Measurements from ENCODE around the gene CSTF1. TPM values are rescaled to one million over a fixed set of nuclear protein-coding genes. Genes with fewer than 3 reads are reported as not detected.

The CSTF1 gene
- total RNA-seq, 1 donor from 2014 or later: 24.4 TPM

- TF ChIP-seq CTCF (IDR thresholded peaks at IDR 0.05): no peak
- DNase-seq (no peak), ATAC-seq (no peak)
- Histone ChIP-seq H3K36me3 (peaks cover 29% of the 10 kb centered on the region), H3K4me3 (no peak overlapping the region), H3K9me3 (no peaks in the 10 kb centered on the region), H3K4me1 (no peaks in the 10 kb centered on the region), H3K27ac (no peak overlapping the region), H3K27me3 (ENCODE audit: low read depth) (no peaks in the 10 kb centered on the region)
- intact Hi-C loops (cut with DNase I): no loop called here
Observed at GRCh38 chr20:56371977-56372376, 20.5 kb upstream of the CSTF1 start.

GRCh38 chr20:56372850-56373249 lies 19.6 kb upstream of the CSTF1 start:
- no peak for ATAC-seq
- Histone ChIP-seq H3K36me3 (peaks cover 20% of the 10 kb centered on the region), H3K27ac (no peak overlapping the region), H3K4me3 (no peak overlapping the region), H3K9me3 (no peaks in the 10 kb centered on the region), H3K27me3 (ENCODE audit: low read depth) (no peaks in the 10 kb centered on the region), H3K4me1 (no peaks in the 10 kb centered on the region)
- no peak for TF ChIP-seq CTCF (IDR thresholded peaks at IDR 0.05)
- intact Hi-C loops (cut with DNase I): no loop called here
- no peak for DNase-seq

- Histone ChIP-seq H3K27ac (no peak overlapping the region), H3K4me3 (no peak overlapping the region), H3K27me3 (ENCODE audit: low read depth) (no peaks in the 10 kb centered on the region), H3K4me1 (no peaks in the 10 kb centered on the region), H3K9me3 (no peaks in the 10 kb centered on the region), H3K36me3 (peaks cover 10% of the 10 kb centered on the region)
- ATAC-seq (peak; percentile 39 to 79), DNase-seq (no peak)
- intact Hi-C loops (cut with DNase I): no loop called here
- TF ChIP-seq CTCF (IDR thresholded peaks at IDR 0.05): no peak
Observed at GRCh38 chr20:56373942-56374341, 18.5 kb upstream of the CSTF1 start.

GRCh38 chr20:56376331-56376730 lies 16.1 kb upstream of the CSTF1 start:
- ATAC-seq: no peak
- Histone ChIP-seq H3K4me1 (no peaks in the 10 kb centered on the region), H3K9me3 (no peaks in the 10 kb centered on the region), H3K4me3 (no peak overlapping the region), H3K36me3 (no peaks in the 10 kb centered on the region), H3K27ac (no peak overlapping the region), H3K27me3 (ENCODE audit: low read depth) (no peaks in the 10 kb centered on the region)
- no peak for TF ChIP-seq CTCF (IDR thresholded peaks at IDR 0.05)
- intact Hi-C loops (cut with DNase I): no loop called here
- no peak for DNase-seq

GRCh38 chr20:56378386-56378785 lies 14.1 kb upstream of the CSTF1 start:
- H3K27me3 ChIP-seq (ENCODE audit: low read depth): no peaks in the 10 kb centered on the region
- H3K9me3 ChIP-seq: no peaks in the 10 kb centered on the region
- TF ChIP-seq CTCF (IDR thresholded peaks at IDR 0.05): no peak
- no peak for ATAC-seq
- no peaks in the 10 kb centered on the region for H3K4me1 ChIP-seq
- DNase-seq: no peak
- intact Hi-C loops (cut with DNase I): no loop called here
- H3K27ac ChIP-seq: no peak overlapping the region
- H3K36me3 ChIP-seq: no peaks in the 10 kb centered on the region
- H3K4me3 ChIP-seq: no peak overlapping the region

GRCh38 chr20:56380375-56380774 lies 12.1 kb upstream of the CSTF1 start:
- no peak for TF ChIP-seq CTCF (IDR thresholded peaks at IDR 0.05)
- no peaks in the 10 kb centered on the region for H3K4me1 ChIP-seq
- ATAC-seq (peak; percentile 51 to 83), DNase-seq (no peak)
- intact Hi-C loops (cut with DNase I): no loop called here
- no peaks in the 10 kb centered on the region for H3K36me3 ChIP-seq
- no peaks in the 10 kb centered on the region for H3K27me3 ChIP-seq (ENCODE audit: low read depth)
- no peaks in the 10 kb centered on the region for H3K9me3 ChIP-seq
- H3K4me3 ChIP-seq: no peak overlapping the region
- no peak overlapping the region for H3K27ac ChIP-seq
